SH-SY5Y (cell line): ENCODE measurements around the gene ZC3H18.

ENCODE experiments used
- GATA2 ChIP-seq: IDR thresholded peaks from 2 replicates; pipeline ENCODE4 v1.6.1; 2011; ENCODE audit warnings: mild to moderate bottlenecking, low read depth, low read length
- GATA3 ChIP-seq: IDR thresholded peaks from 2 replicates; pipeline ENCODE4 v1.6.1; 2011; ENCODE audit warnings: low read depth, mild to moderate bottlenecking, low read length, moderate library complexity

- TF ChIP-seq GATA2, result no peak
- no peak for TF ChIP-seq GATA3
These were observed 42.8 kb upstream of the ZC3H18 start for GRCh38 chr16:88527186-88527936.
